ENCODE results near the gene ATG101.
A peak's percentile ranks its signal among the peaks of the same experiment; 100 is the strongest.

Gene ATG101

DNA sequence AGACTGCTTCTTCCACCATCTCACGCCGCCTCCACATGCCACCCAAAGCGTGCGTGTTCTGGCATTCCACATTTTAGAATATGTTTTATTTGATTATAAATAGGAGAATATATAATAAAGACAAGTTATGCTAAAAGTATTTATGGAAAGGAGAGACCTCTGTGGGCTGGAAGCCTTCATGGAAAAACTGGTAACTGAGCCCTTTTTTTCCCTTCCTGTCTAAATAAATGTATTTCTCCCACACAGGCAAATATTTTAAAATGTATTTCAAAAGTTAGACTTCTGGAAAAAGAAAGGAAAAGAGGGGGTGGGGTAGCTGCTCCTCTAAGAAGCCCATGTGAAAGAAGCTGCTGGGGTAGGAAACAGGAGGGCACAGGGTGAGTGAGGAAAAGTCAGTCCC, 34.6 kb upstream of the ATG101 start:
- no peak for DNase-seq (ENCODE audit: low read depth)
- TF ChIP-seq CTCF (IDR thresholded peaks at IDR 0.05; ENCODE audit: insufficient read depth, low read depth, low read length, missing control alignments): no peak
- no peak overlapping the region for H3K4me3 ChIP-seq (ENCODE audit: low read length)

DNA sequence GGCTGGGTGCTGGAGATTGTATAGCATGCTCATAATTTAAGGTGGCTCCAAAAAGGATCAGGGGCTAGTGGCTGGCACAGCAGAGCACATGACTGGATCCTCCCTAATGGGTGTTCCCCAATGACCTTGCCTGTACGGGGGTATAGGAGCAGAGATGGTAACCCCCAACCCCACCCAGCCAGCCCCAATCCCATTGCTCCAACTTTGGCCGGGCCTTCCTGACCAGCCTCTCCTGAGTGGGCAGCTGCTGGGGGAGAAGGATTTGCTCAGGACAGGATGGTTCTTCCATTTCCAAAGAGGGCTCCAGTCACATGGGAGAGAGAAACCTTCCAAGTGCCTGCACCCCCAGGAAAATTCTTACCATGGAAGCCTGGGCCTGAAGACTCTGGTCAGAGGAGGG, 33.9 kb upstream of the ATG101 start:
- TF ChIP-seq CTCF (IDR thresholded peaks at IDR 0.05; ENCODE audit: insufficient read depth, low read depth, low read length, missing control alignments): no peak
- DNase-seq (ENCODE audit: low read depth): no peak
- H3K4me3 ChIP-seq (ENCODE audit: low read length): no peak overlapping the region

DNA sequence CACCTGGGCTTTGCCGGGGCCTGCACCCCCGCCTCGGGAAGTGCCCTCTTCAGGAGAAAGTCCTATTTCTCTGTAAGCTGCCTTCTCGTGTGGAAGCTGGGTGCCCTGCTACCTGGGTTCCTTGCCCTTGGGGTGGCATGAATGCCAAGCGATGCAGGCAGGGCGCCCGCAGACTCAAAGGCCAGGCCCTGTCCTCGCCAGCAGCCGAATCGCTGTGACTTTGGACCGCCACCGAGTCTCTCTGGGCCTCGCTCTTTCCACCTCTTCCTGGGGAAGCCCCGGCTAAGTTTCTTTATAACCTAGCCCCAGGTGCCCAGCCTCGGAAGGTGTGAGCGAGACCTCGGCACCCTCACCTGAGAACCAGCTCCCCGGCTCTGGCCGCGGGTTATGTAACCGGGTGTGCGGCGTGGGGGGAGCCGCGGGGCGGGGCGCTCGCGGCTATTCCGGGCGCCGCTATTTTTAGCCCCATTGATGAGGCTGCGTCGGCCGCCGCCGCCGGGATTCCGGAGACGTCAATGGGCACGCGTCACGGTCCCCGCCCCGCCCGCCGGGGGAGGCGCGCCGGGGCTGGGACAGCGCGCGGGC, 33.1 kb upstream of the ATG101 start:
- no peak for TF ChIP-seq CTCF (IDR thresholded peaks at IDR 0.05; ENCODE audit: insufficient read depth, low read depth, low read length, missing control alignments)
- H3K4me3 ChIP-seq (ENCODE audit: low read length): peak overlapping the region; percentile 26
- DNase-seq (ENCODE audit: low read depth): peak; percentile 77

DNA sequence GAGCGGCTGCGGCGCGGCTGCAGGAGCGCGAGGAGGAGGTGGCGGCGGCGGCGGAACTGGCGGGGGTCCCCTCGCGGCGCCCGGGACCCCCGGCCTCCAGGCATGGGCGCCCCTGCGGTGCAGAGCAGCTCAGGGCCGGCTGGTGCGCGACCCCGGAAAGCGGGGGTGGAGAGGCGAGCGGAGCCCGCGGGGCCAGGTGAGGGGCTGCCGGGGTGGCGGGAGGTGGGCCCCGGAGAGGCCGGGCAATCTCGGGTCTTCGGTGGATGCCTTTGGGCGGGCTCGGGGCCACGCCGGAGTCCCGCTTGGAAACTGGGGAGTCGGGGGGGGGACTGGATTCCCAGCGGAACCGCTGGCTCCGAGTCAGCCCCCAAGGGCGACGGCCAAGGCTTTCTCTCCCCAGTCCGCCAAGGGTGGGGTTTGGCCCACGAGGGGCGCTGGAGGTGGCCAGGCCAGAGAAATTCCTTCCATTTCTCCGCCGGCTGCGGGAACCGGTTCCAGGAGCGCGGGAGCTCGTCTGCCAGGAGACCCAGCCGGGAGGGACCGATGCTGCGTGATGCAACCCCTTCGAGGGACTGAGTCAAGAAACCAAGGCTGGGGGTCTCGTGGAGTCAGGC, 32.4 kb upstream of the ATG101 start:
- peak; percentile 20 for DNase-seq (ENCODE audit: low read depth)
- TF ChIP-seq CTCF (IDR thresholded peaks at IDR 0.05; ENCODE audit: insufficient read depth, low read depth, low read length, missing control alignments): no peak
- peak overlapping the region; percentile 13 for H3K4me3 ChIP-seq (ENCODE audit: low read length)

DNA sequence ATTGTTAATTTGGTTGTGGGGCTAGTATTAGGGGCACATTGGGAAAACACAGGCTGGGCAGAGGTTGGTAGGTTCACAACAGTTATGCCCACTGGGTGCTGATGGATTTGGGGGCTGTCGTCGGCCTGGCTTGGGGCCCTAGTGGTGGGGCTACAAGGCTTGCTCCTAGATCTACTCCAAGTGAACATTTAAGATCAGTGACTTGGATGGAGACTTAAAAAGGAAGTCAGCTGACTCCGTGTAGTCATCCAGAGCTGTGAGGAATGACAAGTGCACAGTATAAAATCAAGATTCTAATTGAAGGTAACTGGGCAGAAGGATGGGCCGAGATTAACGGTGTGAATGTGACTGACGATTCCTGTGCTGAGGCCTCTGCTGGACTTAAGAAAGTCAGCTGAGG, 31.3 kb upstream of the ATG101 start:
- DNase-seq (ENCODE audit: low read depth): no peak
- no peak for TF ChIP-seq CTCF (IDR thresholded peaks at IDR 0.05; ENCODE audit: insufficient read depth, low read depth, low read length, missing control alignments)
- no peak overlapping the region for H3K4me3 ChIP-seq (ENCODE audit: low read length)

DNA sequence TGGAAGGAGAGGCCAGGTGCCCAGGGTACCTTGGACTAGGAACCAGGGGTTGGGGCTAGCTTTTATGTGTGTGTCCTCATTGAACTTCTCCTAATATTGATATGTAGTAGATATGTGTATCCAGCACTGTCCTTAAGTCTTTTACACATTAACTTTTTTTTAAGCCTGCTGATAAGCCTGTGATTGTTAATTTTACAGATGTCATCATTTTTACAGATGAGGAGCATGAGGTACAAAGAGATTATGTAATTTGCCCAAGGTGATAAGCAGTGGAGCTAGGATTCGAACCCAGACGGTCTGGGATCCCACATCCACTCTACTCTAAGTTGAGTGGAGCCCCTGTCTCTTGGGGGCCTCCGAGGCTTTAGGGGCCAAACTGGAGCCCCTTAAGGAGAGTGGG, 28.7 kb upstream of the ATG101 start:
- no peak for TF ChIP-seq CTCF (IDR thresholded peaks at IDR 0.05; ENCODE audit: insufficient read depth, low read depth, low read length, missing control alignments)
- DNase-seq (ENCODE audit: low read depth): no peak
- H3K4me3 ChIP-seq (ENCODE audit: low read length): no peak overlapping the region

- TF ChIP-seq CTCF (IDR thresholded peaks at IDR 0.05; ENCODE audit: insufficient read depth, low read depth, low read length, missing control alignments): no peak
- peak; percentile 36 for DNase-seq (ENCODE audit: low read depth)
- no peak overlapping the region for H3K4me3 ChIP-seq (ENCODE audit: low read length)
These were observed 28.1 kb upstream of the ATG101 start for GRCh38 chr12:52041695-52042123.
